HEK293T (cell line): ENCODE data around the gene SYNE1.

ENCODE experiments used
- CTCF ChIA-PET: fragments of 350-600 bp; formaldehyde crosslinking; extraction: SDS; loops from one replicate; lab custom pipeline; 2021; ENCODE audit warnings: antibody characterized with exemption, inconsistent platforms; lab: Yijun Ruan, JAX
- POLR2A ChIA-PET: fragments of 350-600 bp; formaldehyde crosslinking; extraction: SDS; loops from one replicate; lab custom pipeline; 2020; ENCODE audit warnings: antibody characterized with exemption, inconsistent platforms; lab: Yijun Ruan, JAX
- DNase-seq: peaks from one replicate; pipeline ENCODE4 v3.0.0; 2012; ENCODE audit warnings: mixed read lengths; ENCODE audit errors: extremely low spot score
- ARNT ChIP-seq: fragments of 450-650 bp; IDR thresholded peaks from 2 replicates; pipeline ENCODE4 v1.6.1; 2017; ENCODE audit warnings: mild to moderate bottlenecking
- BHLHE40 ChIP-seq: fragments of 450-650 bp; IDR thresholded peaks from 2 replicates; pipeline ENCODE4 v1.6.1; 2016; ENCODE audit warnings: mild to moderate bottlenecking, moderate library complexity, borderline replicate concordance
- CTBP1 ChIP-seq: fragments of 450-650 bp; IDR thresholded peaks from 2 replicates; pipeline ENCODE4 v1.6.1; 2016; ENCODE audit warnings: borderline replicate concordance
- ELF4 ChIP-seq: fragments of 450-650 bp; IDR thresholded peaks from 2 replicates; pipeline ENCODE4 v1.6.1; 2017; ENCODE audit warnings: antibody characterized with exemption
- FOXA1 ChIP-seq: fragments of 450-650 bp; IDR thresholded peaks from 2 replicates; pipeline ENCODE4 v1.6.1; 2016; ENCODE audit warnings: mild to moderate bottlenecking
- FOXK2 ChIP-seq: fragments of 450-650 bp; IDR thresholded peaks from 2 replicates; pipeline ENCODE4 v1.6.1; 2016; ENCODE audit warnings: mild to moderate bottlenecking
- FOXM1 ChIP-seq: fragments of 450-650 bp; IDR thresholded peaks from 2 replicates; pipeline ENCODE4 v1.6.1; 2017; ENCODE audit warnings: mild to moderate bottlenecking, borderline replicate concordance
- HDGF ChIP-seq: fragments of 450-650 bp; IDR thresholded peaks from 2 replicates; pipeline ENCODE4 v1.6.1; 2017; ENCODE audit warnings: antibody characterized with exemption, borderline replicate concordance
- L3MBTL2 ChIP-seq: fragments of 450-650 bp; conservative IDR thresholded peaks from 2 replicates; pipeline ENCODE4 v1.6.1; 2016; ENCODE audit warnings: mild to moderate bottlenecking
- LEF1 ChIP-seq: fragments of 450-650 bp; IDR thresholded peaks from 2 replicates; pipeline ENCODE4 v1.6.1; 2017; ENCODE audit warnings: mild to moderate bottlenecking, borderline replicate concordance
- NFRKB ChIP-seq: fragments of 450-650 bp; IDR thresholded peaks from 2 replicates; pipeline ENCODE4 v1.6.1; 2016; ENCODE audit warnings: mild to moderate bottlenecking, moderate library complexity
- PKNOX1 ChIP-seq: fragments of 450-650 bp; IDR thresholded peaks from 2 replicates; pipeline ENCODE4 v1.6.1; 2016
- SP1 ChIP-seq: fragments of 450-650 bp; IDR thresholded peaks from 2 replicates; pipeline ENCODE4 v1.6.1; 2017
- SUZ12 ChIP-seq: fragments of 450-650 bp; IDR thresholded peaks from 2 replicates; pipeline ENCODE4 v1.6.1; 2016; ENCODE audit warnings: mild to moderate bottlenecking
- TARDBP ChIP-seq: fragments of 450-650 bp; IDR thresholded peaks from 2 replicates; pipeline ENCODE4 v1.6.1; 2016
- ZNF384 ChIP-seq: fragments of 450-650 bp; IDR thresholded peaks from 2 replicates; pipeline ENCODE4 v1.6.1; 2016

The SYNE1 gene

DNA sequence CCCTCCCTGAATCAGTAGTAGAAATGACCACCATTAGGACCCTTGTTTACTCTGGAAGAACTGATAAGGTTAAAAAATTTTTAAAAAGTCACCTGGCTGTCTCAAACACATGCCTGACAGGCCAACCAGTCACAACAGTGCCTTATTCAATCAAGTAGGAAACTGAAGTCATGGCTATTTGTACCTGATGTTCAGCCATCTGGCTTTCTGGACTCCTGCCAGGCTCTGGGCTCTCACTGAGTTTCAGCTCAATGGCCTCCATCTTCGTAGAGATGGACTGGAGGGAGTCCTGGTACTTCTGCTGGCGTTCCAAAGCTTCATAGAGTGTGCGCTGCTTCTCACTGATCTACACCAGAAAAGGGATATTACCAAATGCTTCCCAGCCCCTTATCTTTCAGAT lies 343.8 kb downstream of the SYNE1 start:
- DNase-seq = no peak
- TF ChIP-seq PKNOX1 (no peak), FOXM1 (no peak), SUZ12 (no peak), SP1 (no peak), HDGF (no peak), FOXK2 (no peak), ZNF384 (no peak), FOXA1 (no peak), LEF1 (no peak)
- ChIA-PET POLR2A (no interaction called here), CTCF (no interaction called here)

- no peak for DNase-seq
- no peak for TF ChIP-seq LEF1
- CTCF ChIA-PET = no interaction called here
- POLR2A ChIA-PET = interaction anchor here (1.9 kb wide), 1 partner anchor 9 kb away, joined by 8 read pairs; no protein-coding TSS in a partner anchor
Measured at GRCh38 chr6:152292555-152292954, 344.6 kb downstream of the SYNE1 start.

DNA sequence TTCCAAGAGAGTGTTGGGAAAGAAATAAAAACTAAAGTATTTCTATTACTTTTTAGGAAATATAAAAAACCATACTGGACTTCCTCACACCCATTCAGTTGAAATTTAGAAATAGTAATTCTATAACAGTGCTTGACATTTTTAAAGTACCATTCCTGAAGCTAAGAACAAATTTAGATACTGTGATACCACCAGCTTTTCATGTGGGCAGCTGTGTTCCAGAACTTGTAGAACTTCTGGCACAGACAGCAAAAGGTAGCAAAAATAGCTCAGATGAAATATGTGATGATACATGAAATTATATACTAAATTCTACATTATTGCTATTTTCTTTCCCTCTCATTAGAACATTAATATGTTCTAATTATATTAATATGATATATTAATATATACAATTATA lies 346.5 kb downstream of the SYNE1 start:
- ChIA-PET CTCF (interaction anchor here (0.6 kb wide), 1 partner anchor 183 kb away, joined by 3 read pairs; no protein-coding TSS in a partner anchor), POLR2A (interaction anchor here (1.9 kb wide), 1 partner anchor 11 kb away, joined by 8 read pairs; no protein-coding TSS in a partner anchor)
- no peak for TF ChIP-seq SUZ12
- TF ChIP-seq HDGF = no peak
- TF ChIP-seq FOXA1 = no peak
- TF ChIP-seq FOXK2 = no peak
- TF ChIP-seq ARNT = no peak
- no peak for TF ChIP-seq CTBP1
- TF ChIP-seq PKNOX1 = no peak
- DNase-seq = no peak

GRCh38 chr6:152277826-152278329 lies 359.3 kb downstream of the SYNE1 start:
- POLR2A ChIA-PET = interaction anchor here (1.6 kb wide), 1 partner anchor 24 kb away, joined by 3 read pairs; no protein-coding TSS in a partner anchor
- CTCF ChIA-PET = interaction anchor here (0.6 to 0.7 kb wide), 2 partner anchors 544 to 1263 kb away, joined by 3 read pairs; no protein-coding TSS in a partner anchor
- TF ChIP-seq FOXK2 = no peak
- no peak for TF ChIP-seq FOXM1
- no peak for TF ChIP-seq SP1
- no peak for TF ChIP-seq FOXA1
- no peak for TF ChIP-seq BHLHE40
- no peak for TF ChIP-seq ARNT
- no peak for TF ChIP-seq NFRKB
- TF ChIP-seq LEF1 = no peak
- no peak for TF ChIP-seq ELF4
- no peak for TF ChIP-seq ZNF384
- TF ChIP-seq PKNOX1 = no peak
- no peak for TF ChIP-seq SUZ12
- no peak for TF ChIP-seq HDGF
- no peak for TF ChIP-seq L3MBTL2
- TF ChIP-seq CTBP1 = no peak
- no peak for TF ChIP-seq TARDBP
- DNase-seq = no peak

- CTCF ChIA-PET = no interaction called here
- no peak for TF ChIP-seq HDGF
- TF ChIP-seq SP1 = no peak
- TF ChIP-seq NFRKB = no peak
- no peak for TF ChIP-seq ZNF384
- no peak for TF ChIP-seq FOXA1
- TF ChIP-seq ARNT = no peak
- POLR2A ChIA-PET = interaction anchor here (0.7 kb wide), 1 partner anchor 28 kb away, joined by 3 read pairs; no protein-coding TSS in a partner anchor
- no peak for DNase-seq
Measured at GRCh38 chr6:152273638-152274037, 363.5 kb downstream of the SYNE1 start.

GRCh38 chr6:152273002-152273401 lies 364.2 kb downstream of the SYNE1 start:
- TF ChIP-seq FOXM1 (no peak), TARDBP (no peak), SP1 (no peak), L3MBTL2 (no peak), BHLHE40 (no peak), LEF1 (no peak)
- ChIA-PET POLR2A (no interaction called here), CTCF (interaction anchor here (0.6 kb wide), 1 partner anchor 11 kb away, joined by 3 read pairs; no protein-coding TSS in a partner anchor)
- no peak for DNase-seq

GRCh38 chr6:152272486-152272885 lies 364.7 kb downstream of the SYNE1 start:
- no peak for TF ChIP-seq FOXA1
- no peak for TF ChIP-seq ARNT
- no peak for TF ChIP-seq CTBP1
- TF ChIP-seq FOXK2 = no peak
- no peak for TF ChIP-seq LEF1
- no peak for TF ChIP-seq TARDBP
- no peak for DNase-seq
- POLR2A ChIA-PET = interaction anchor here (1.5 kb wide), 1 partner anchor 30 kb away, joined by 4 read pairs; no protein-coding TSS in a partner anchor
- CTCF ChIA-PET = interaction anchor here (0.6 kb wide), 1 partner anchor 11 kb away, joined by 3 read pairs; no protein-coding TSS in a partner anchor
